Stomach (tissue), 9 donors: ENCODE results near the gene MED13L. TPM values are rescaled to one million over a fixed set of nuclear protein-coding genes. Genes with fewer than 3 reads are reported as not detected.
A peak's percentile ranks its signal among the peaks of the same experiment; 100 is the strongest.

Experiments used
- DNase-seq, 2 donors: peaks; one replicate each; pipeline versions ENCODE4 v3.0.0 to v3.0.0-alpha.2; 2013 to 2019
- H3K27ac ChIP-seq, 5 donors: fragments of 200-600 bp in 4 of 5; sonication (generic) in 4 of 5; one replicate each; pipeline ENCODE4 v1.5.1; 2013 to 2019; ENCODE audit warnings: mild to moderate bottlenecking in 1 of 5, moderate library complexity in 1 of 5
- H3K27me3 ChIP-seq, 3 donors: fragments of 200-600 bp; sonication (generic); one replicate each; pipeline ENCODE4 v1.5.1; 2017 to 2019; ENCODE audit warnings: mixed run types in 1 of 3
- H3K36me3 ChIP-seq, 4 donors: fragments of 200-600 bp; sonication (generic); 1 replicate in 3 of 4; 2 replicates in 1 of 4; pipeline ENCODE4 v1.5.1; 2016 to 2019
- H3K4me1 ChIP-seq, 4 donors: fragments of 200-600 bp; sonication (generic); one replicate each; pipeline ENCODE4 v1.5.1; 2016 to 2019
- H3K4me3 ChIP-seq, 4 donors: fragments of 200-600 bp; sonication (generic) in 3 of 4; one replicate each; pipeline ENCODE4 v1.5.1; 2016 to 2019; ENCODE audit warnings: mild to moderate bottlenecking in 1 of 4
- H3K9me3 ChIP-seq, 4 donors: fragments of 200-600 bp; sonication (generic); one replicate each; pipeline ENCODE4 v1.5.1; 2016 to 2019
- EP300 ChIP-seq: sonication (generic); formaldehyde crosslinking; IDR thresholded peaks from one replicate; pipeline ENCODE4 v1.6.1; 2017; ENCODE audit warnings: antibody characterized with exemption
- POLR2A ChIP-seq, 4 donors: fragments of 450-650 bp; IDR thresholded peaks; one replicate each; pipeline ENCODE4 v1.6.1; 2016; ENCODE audit warnings: antibody characterized with exemption in 4 of 4, control low read depth in 2 of 4, mild to moderate bottlenecking in 1 of 4, moderate library complexity in 1 of 4
- POLR2AphosphoS5 ChIP-seq, 3 donors: sonication (generic); formaldehyde crosslinking; IDR thresholded peaks; one replicate each; pipeline ENCODE4 v1.6.1; 2016; ENCODE audit warnings: antibody characterized with exemption in 3 of 3
- WGBS, 5 donors: extraction: QIAGEN DNeasy Blood & Tissue Kit in 3 of 5; methylation state at CpG; one replicate each; pipeline versions ENCODE4 v1.1.5 to v1.1.7; 2013 to 2018; 5-methylcytosine and 5-hydroxymethylcytosine counted together
- intact Hi-C: fragments of 100-400 bp; cut with DNase I; formaldehyde crosslinking; loops from one replicate; pipeline ENCODE4 v1.15.1; 2023; ENCODE audit warnings: low total_unique reads
- polyA plus RNA-seq, 3 donors: library from polyadenylated mRNA; stranded (reverse); fragments of 200-250 nt; gene quantifications; one replicate each; pipeline ENCODE4 v1.2.3, GENCODE V29; 2013
- total RNA-seq, 5 donors: library from RNA; depleted of rRNA; stranded (reverse); fragments of >200 nt; gene quantifications; one replicate each; pipeline versions ENCODE4 v1.1.0 to v1.2.3, GENCODE V29; 2014 to 2016
- TF ChIP-seq, protein P1 (sequence below), 7 experiments: fragments of 450-650 bp in 4 of 7; fragments of 200-600 bp in 3 of 7; sonication (generic) in 3 of 7; IDR thresholded peaks; one replicate each; pipeline ENCODE4 v1.5.1; 2016 to 2019; ENCODE audit warnings: antibody characterized with exemption in 7 of 7, control low read depth in 2 of 7, mild to moderate bottlenecking in 1 of 7
- donor health status: healthy with polysubstance abuse.
- donor health status: Bipolar disorder and iron deficiency.
- donor health status: healthy.

Gene MED13L
- total and polyA plus RNA-seq, 8 donors: 10.4 to 305 (median 72.7) TPM

DNA sequence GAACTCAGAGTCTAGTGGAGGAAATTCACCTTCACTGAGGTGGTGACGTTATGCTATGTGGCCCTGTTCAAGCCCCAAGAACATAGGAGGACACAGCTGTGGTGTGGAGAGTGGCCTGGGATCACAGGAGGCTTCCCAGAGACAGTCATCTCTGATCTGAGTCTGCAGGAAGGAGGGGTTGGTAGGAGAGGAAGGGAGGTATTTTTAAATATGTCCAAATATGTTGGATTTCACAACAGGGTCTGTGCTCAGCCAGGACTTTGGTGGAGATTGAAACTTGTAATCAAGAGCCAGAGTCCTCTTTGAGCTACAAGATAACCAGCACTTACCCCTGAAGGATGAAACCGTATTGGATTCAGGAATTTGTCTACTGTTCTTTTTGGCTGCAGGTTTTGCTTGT is 26.4 kb upstream of the MED13L start:
- H3K27ac ChIP-seq: peak overlapping the region in 1 of 5 donors; percentile 9
- H3K27me3 ChIP-seq: no peaks in the 10 kb centered on the region
- H3K4me3 ChIP-seq: no peak overlapping the region
- H3K9me3 ChIP-seq: no peaks in the 10 kb centered on the region
- H3K36me3 ChIP-seq: no peaks in the 10 kb centered on the region
- H3K4me1 ChIP-seq: peaks cover 8 to 26% (median 18%) of the 10 kb centered on the region in 4 donors
- TF ChIP-seq POLR2AphosphoS5 (IDR thresholded peaks at IDR 0.05) (no peak), POLR2A (IDR thresholded peaks at IDR 0.05) (no peak)
- TF ChIP-seq, protein P1, sequence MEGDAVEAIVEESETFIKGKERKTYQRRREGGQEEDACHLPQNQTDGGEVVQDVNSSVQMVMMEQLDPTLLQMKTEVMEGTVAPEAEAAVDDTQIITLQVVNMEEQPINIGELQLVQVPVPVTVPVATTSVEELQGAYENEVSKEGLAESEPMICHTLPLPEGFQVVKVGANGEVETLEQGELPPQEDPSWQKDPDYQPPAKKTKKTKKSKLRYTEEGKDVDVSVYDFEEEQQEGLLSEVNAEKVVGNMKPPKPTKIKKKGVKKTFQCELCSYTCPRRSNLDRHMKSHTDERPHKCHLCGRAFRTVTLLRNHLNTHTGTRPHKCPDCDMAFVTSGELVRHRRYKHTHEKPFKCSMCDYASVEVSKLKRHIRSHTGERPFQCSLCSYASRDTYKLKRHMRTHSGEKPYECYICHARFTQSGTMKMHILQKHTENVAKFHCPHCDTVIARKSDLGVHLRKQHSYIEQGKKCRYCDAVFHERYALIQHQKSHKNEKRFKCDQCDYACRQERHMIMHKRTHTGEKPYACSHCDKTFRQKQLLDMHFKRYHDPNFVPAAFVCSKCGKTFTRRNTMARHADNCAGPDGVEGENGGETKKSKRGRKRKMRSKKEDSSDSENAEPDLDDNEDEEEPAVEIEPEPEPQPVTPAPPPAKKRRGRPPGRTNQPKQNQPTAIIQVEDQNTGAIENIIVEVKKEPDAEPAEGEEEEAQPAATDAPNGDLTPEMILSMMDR (IDR thresholded peaks at IDR 0.05): no peak
- no peak for DNase-seq
- WGBS, 5 donors: 52 to 72% (median 63%) methylated on average over 2 of the region's 2 CpGs
- intact Hi-C loops: no loop called here

DNA sequence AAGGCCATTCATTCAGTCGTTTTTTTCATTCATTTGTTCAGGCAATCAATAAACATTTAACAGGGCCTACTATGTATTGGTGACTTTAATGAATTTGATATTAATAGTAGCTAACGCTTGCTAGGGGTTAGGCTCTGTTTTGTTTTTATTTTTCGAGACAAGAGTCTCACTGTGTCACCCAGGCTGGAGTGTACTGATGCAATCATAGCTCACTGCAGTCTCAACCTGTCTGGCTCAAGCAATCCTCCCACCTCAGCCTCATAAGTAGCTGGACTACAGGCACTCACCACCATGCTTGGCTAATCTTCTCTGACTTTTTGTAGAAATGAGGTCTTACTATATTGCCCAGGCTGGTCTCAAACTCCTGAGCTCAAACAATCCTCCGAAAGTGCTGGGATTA is 25.6 kb upstream of the MED13L start:
- Histone ChIP-seq H3K27me3 (no peaks in the 10 kb centered on the region), H3K27ac (no peak overlapping the region), H3K4me1 (peaks cover 9 to 34% (median 19%) of the 10 kb centered on the region in 4 donors), H3K4me3 (no peak overlapping the region), H3K9me3 (no peaks in the 10 kb centered on the region), H3K36me3 (no peaks in the 10 kb centered on the region)
- TF ChIP-seq POLR2AphosphoS5 (IDR thresholded peaks at IDR 0.05) (no peak), POLR2A (IDR thresholded peaks at IDR 0.05) (no peak), EP300 (no peak)
- TF ChIP-seq, protein P1 (IDR thresholded peaks at IDR 0.05): no peak
- DNase-seq: no peak
- intact Hi-C loops: no loop called here
- WGBS, 5 donors: 74 to 86% (median 83%) methylated on average over 4 of the region's 4 CpGs

- no peak overlapping the region for H3K4me3 ChIP-seq
- no peak overlapping the region for H3K27ac ChIP-seq
- intact Hi-C loops: no loop called here
- DNase-seq: peak in 1 of 2 donors; percentile 23
- WGBS, 5 donors: 68 to 78% (median 73%) methylated on average over 23 of the region's 23 CpGs
- H3K9me3 ChIP-seq: no peaks in the 10 kb centered on the region
- no peaks in the 10 kb centered on the region for H3K36me3 ChIP-seq
- peaks cover 9 to 36% (median 19%) of the 10 kb centered on the region in 4 donors for H3K4me1 ChIP-seq
- TF ChIP-seq POLR2AphosphoS5 (IDR thresholded peaks at IDR 0.05): no peak
- no peaks in the 10 kb centered on the region for H3K27me3 ChIP-seq
These were observed 24.9 kb upstream of the MED13L start for GRCh38 chr12:116302166-116303058.

DNA sequence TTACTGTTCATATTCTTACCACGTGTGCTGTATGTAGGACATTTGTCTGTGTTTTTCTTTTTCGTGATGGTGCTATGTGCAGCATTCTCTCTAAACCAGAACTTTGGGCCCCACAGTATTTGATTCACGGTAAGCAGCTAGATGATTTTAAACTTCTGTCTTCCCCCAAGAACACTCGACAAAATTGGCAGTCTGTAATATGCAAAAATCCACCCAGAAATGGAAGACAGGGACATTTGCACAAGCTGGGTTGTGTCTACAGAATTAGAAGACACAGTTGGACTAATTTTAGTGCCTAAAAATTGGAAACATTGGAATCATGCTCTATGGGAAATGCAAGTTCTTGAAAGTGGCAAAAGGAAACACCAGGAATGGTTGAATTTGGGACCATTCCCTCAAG is 24.1 kb upstream of the MED13L start:
- no peak for TF ChIP-seq POLR2AphosphoS5 (IDR thresholded peaks at IDR 0.05)
- TF ChIP-seq, protein P1 (IDR thresholded peaks at IDR 0.05): no peak
- no peak for TF ChIP-seq EP300
- TF ChIP-seq POLR2A (IDR thresholded peaks at IDR 0.05): no peak
- no peaks in the 10 kb centered on the region for H3K27me3 ChIP-seq
- peaks cover 9 to 36% (median 19%) of the 10 kb centered on the region in 4 donors for H3K4me1 ChIP-seq
- intact Hi-C loops: no loop called here
- DNase-seq: no peak
- no peak overlapping the region for H3K4me3 ChIP-seq
- no peaks in the 10 kb centered on the region for H3K9me3 ChIP-seq
- H3K36me3 ChIP-seq: no peaks in the 10 kb centered on the region
- WGBS, 5 donors: 84 to 94% (median 87%) methylated on average over 4 of the region's 4 CpGs
- no peak overlapping the region for H3K27ac ChIP-seq
